Upper lobe of left lung (tissue), 6 donors: ENCODE data around the gene PEPD. TPM values are rescaled to one million over a fixed set of nuclear protein-coding genes. Genes with fewer than 3 reads are reported as not detected.

Source experiments
- ATAC-seq, 2 donors: fragments of 200-7000 bp; cut with Tn5 transposase; one replicate each; pipeline ENCODE4 v1.9.1; 2022; ENCODE audit warnings: mild to moderate bottlenecking in 2 of 2, moderate library complexity in 2 of 2; ENCODE audit not compliant: low FRiP score in 2 of 2
- DNase-seq, 2 donors: peaks; one replicate each; pipeline ENCODE4 v3.0.0-alpha.2; 2019 to 2020
- H3K27ac ChIP-seq, 4 donors: fragments of 200-600 bp; sonication (generic); one replicate each; pipeline ENCODE4 v1.5.1; 2016 to 2019
- H3K27me3 ChIP-seq, 4 donors: fragments of 200-600 bp; sonication (generic); one replicate each; pipeline ENCODE4 v1.5.1; 2017 to 2019
- H3K36me3 ChIP-seq, 4 donors: fragments of 200-600 bp; sonication (generic); one replicate each; pipeline ENCODE4 v1.5.1; 2016 to 2019
- H3K4me1 ChIP-seq, 4 donors: fragments of 200-600 bp; sonication (generic); one replicate each; pipeline ENCODE4 v1.5.1; 2018 to 2019
- H3K4me3 ChIP-seq, 4 donors: fragments of 200-600 bp; sonication (generic); one replicate each; pipeline ENCODE4 v1.5.1; 2017 to 2019; ENCODE audit warnings: mild to moderate bottlenecking in 2 of 4, moderate library complexity in 1 of 4
- H3K9me3 ChIP-seq, 4 donors: fragments of 200-600 bp; sonication (generic); one replicate each; pipeline ENCODE4 v1.5.1; 2018 to 2019
- CTCF ChIP-seq, 6 experiments: fragments of 450-650 bp in 4 of 6; fragments of 200-600 bp in 2 of 6; sonication (generic) in 2 of 6; IDR thresholded peaks; one replicate each; pipeline ENCODE4 v1.5.1; 2016 to 2019; ENCODE audit warnings: antibody characterized with exemption in 6 of 6
- EP300 ChIP-seq, 4 donors: sonication (generic); formaldehyde crosslinking; IDR thresholded peaks; one replicate each; pipeline ENCODE4 v1.5.1; 2017; ENCODE audit warnings: antibody characterized with exemption in 4 of 4, control low read depth in 2 of 4
- POLR2A ChIP-seq, 4 donors: fragments of 450-650 bp; IDR thresholded peaks; one replicate each; pipeline ENCODE4 v1.5.1; 2016 to 2017; ENCODE audit warnings: antibody characterized with exemption in 4 of 4, mild to moderate bottlenecking in 2 of 4
- POLR2AphosphoS5 ChIP-seq, 2 donors: sonication (generic); formaldehyde crosslinking; IDR thresholded peaks; one replicate each; pipeline ENCODE4 v1.5.1; 2017; ENCODE audit warnings: antibody characterized with exemption in 2 of 2
- WGBS, 2 donors: methylation state at CpG; one replicate each; pipeline ENCODE4 v1.1.5; 2017 to 2018; 5-methylcytosine and 5-hydroxymethylcytosine counted together
- total RNA-seq, 6 donors: library from RNA; depleted of rRNA in 4 of 6; stranded (reverse); fragments of >200 nt in 4 of 6; gene quantifications; one replicate each; pipeline versions ENCODE4 v1.1.0 to v1.2.1, GENCODE V29; 2016 to 2021
- donor health status: DM: no; HTN: no; CAD: no; lungs with moderate emphysema.
- donor health status: DM: no; HTN: yes; CAD: no; lungs with severe emphysema.

Gene PEPD
- total RNA-seq, 6 donors from 2014 or later, result 30.4 to 106 (median 80.6) TPM

DNA sequence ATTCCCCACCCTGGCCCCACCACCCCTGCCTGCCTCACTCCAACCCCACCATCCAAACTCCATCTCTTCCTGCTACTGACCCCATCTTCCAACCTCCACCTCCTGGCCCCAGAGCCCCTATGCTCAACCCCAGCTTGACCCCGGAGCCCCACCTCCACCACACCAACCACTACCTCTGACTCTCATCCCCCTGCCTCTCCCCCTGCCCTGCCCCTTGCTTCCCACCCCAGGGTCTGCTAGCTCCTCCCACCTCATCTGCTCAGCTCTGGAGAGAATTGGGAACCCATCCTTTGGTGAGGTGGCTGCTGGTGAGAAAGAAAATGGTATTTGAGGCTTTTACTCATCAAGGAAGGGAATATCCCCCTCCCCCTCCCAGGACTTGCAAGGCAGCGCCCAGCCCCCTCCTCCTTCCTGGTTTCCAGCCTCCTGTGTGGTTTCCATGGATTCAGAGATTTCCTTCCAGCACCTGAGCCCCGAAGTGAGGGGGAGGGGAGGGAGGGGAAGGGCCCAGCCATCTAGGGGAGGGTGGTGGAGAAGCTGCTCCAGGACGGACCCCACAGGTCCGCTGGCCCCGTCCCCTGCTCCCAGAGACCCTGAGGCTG lies 11.4 kb upstream of the PEPD start:
- Histone ChIP-seq H3K4me1 (no peaks in the 10 kb centered on the region), H3K4me3 (no peak overlapping the region), H3K36me3 (no peaks in the 10 kb centered on the region), H3K27me3 (no peaks in the 10 kb centered on the region), H3K27ac (no peak overlapping the region), H3K9me3 (no peaks in the 10 kb centered on the region)
- ATAC-seq, result no peak
- no peak for DNase-seq
- TF ChIP-seq POLR2A (IDR thresholded peaks at IDR 0.05) (no peak), EP300 (IDR thresholded peaks at IDR 0.05) (no peak), CTCF (IDR thresholded peaks at IDR 0.05) (no peak), POLR2AphosphoS5 (IDR thresholded peaks at IDR 0.05) (no peak)
- WGBS, 2 donors, result 18 to 37% methylated on average over 2 to 6 of the region's 6 CpGs

GRCh38 chr19:33530842-33531241 lies 9.3 kb upstream of the PEPD start:
- TF ChIP-seq EP300 (IDR thresholded peaks at IDR 0.05) (no peak), CTCF (IDR thresholded peaks at IDR 0.05) (no peak), POLR2AphosphoS5 (IDR thresholded peaks at IDR 0.05) (no peak), POLR2A (IDR thresholded peaks at IDR 0.05) (no peak)
- Histone ChIP-seq H3K4me3 (no peak overlapping the region), H3K4me1 (no peaks in the 10 kb centered on the region), H3K36me3 (no peaks in the 10 kb centered on the region), H3K9me3 (no peaks in the 10 kb centered on the region), H3K27me3 (no peaks in the 10 kb centered on the region), H3K27ac (no peak overlapping the region)
- WGBS, 2 donors, result 58 to 65% methylated on average over 2 to 4 of the region's 4 CpGs
- ATAC-seq, result no peak
- no peak for DNase-seq

GRCh38 chr19:33530296-33530695 lies 8.7 kb upstream of the PEPD start:
- Histone ChIP-seq H3K9me3 (no peaks in the 10 kb centered on the region), H3K4me1 (no peaks in the 10 kb centered on the region), H3K27me3 (no peaks in the 10 kb centered on the region), H3K4me3 (no peak overlapping the region), H3K36me3 (no peaks in the 10 kb centered on the region), H3K27ac (no peak overlapping the region)
- ATAC-seq, result no peak
- 65 to 71% methylated on average over 3 of the region's 3 CpGs for WGBS, 2 donors
- TF ChIP-seq POLR2A (IDR thresholded peaks at IDR 0.05), result no peak
- TF ChIP-seq CTCF (IDR thresholded peaks at IDR 0.05), result no peak
- TF ChIP-seq POLR2AphosphoS5 (IDR thresholded peaks at IDR 0.05), result no peak
- TF ChIP-seq EP300 (IDR thresholded peaks at IDR 0.05), result no peak
- no peak for DNase-seq

DNA sequence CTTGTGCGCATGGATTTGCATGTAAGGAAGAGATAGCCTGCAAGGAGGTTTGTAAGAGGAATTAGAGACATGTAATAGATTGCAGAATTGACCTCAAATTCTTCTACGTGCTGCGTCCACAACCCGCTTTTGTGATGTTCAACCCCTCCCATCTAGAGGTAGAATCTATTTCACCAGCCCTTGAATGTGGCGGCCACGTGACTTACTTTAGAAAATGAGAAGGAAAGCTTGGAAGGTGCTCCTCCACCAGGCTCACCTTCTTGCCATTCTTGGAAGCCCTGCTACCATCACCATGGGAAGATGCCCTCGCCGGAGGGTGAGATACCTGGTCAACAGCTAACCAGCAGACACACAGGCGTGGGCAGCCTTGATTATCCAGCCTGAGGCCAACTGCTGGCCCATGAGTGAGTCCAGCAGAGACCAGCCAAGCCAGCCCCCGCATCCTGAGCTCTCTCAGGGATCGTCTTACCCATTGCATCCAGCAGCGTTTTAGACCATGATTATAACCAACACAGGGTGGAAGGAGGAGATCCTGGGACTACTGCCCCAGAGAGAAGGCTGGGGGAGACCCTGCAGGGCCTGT lies 7.6 kb upstream of the PEPD start:
- DNase-seq, result no peak
- H3K27me3 ChIP-seq, result no peaks in the 10 kb centered on the region
- H3K36me3 ChIP-seq, result no peaks in the 10 kb centered on the region
- WGBS, 2 donors, result 77 to 88% methylated on average over 6 to 12 of the region's 12 CpGs
- H3K4me1 ChIP-seq, result no peaks in the 10 kb centered on the region
- no peaks in the 10 kb centered on the region for H3K9me3 ChIP-seq
- TF ChIP-seq EP300 (IDR thresholded peaks at IDR 0.05) (no peak), CTCF (IDR thresholded peaks at IDR 0.05) (no peak), POLR2A (IDR thresholded peaks at IDR 0.05) (no peak), POLR2AphosphoS5 (IDR thresholded peaks at IDR 0.05) (no peak)
- no peak overlapping the region for H3K4me3 ChIP-seq
- no peak for ATAC-seq
- no peak overlapping the region for H3K27ac ChIP-seq

DNA sequence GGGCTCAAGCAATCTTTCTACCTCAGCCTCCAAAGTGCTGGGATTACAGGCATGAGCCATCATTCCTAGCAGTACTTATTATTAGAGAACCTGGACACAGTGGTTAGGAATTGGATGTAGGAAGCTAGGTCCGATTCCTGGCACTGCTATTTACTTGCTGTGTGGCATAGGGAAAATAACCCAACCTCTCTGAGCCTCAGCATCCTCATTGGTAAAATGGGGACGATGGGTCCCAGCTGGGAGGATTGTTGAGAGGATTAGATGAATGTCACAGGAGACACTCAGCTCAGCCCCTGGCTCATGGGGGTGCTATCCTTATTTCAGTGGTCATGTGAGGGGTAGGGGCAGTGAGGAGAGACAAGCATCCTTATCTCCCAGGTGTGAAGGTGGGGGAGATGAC lies 6.8 kb upstream of the PEPD start:
- no peaks in the 10 kb centered on the region for H3K36me3 ChIP-seq
- no peak for TF ChIP-seq POLR2A (IDR thresholded peaks at IDR 0.05)
- TF ChIP-seq CTCF (IDR thresholded peaks at IDR 0.05), result no peak
- no peak for TF ChIP-seq POLR2AphosphoS5 (IDR thresholded peaks at IDR 0.05)
- no peak for TF ChIP-seq EP300 (IDR thresholded peaks at IDR 0.05)
- H3K4me3 ChIP-seq, result no peak overlapping the region
- H3K4me1 ChIP-seq, result no peaks in the 10 kb centered on the region
- 68 to 76% methylated on average over 2 of the region's 2 CpGs for WGBS, 2 donors
- DNase-seq (no peak), ATAC-seq (no peak)
- H3K27me3 ChIP-seq, result no peaks in the 10 kb centered on the region
- no peak overlapping the region for H3K27ac ChIP-seq
- H3K9me3 ChIP-seq, result no peaks in the 10 kb centered on the region
